ENCODE results near the gene ACTR5.
"Not testable (repeated sequence)": the region's sequence is repeated elsewhere in the genome, so short reads cannot be mapped to it uniquely, and the experiment has no call there.

ACTR5 gene

DNA sequence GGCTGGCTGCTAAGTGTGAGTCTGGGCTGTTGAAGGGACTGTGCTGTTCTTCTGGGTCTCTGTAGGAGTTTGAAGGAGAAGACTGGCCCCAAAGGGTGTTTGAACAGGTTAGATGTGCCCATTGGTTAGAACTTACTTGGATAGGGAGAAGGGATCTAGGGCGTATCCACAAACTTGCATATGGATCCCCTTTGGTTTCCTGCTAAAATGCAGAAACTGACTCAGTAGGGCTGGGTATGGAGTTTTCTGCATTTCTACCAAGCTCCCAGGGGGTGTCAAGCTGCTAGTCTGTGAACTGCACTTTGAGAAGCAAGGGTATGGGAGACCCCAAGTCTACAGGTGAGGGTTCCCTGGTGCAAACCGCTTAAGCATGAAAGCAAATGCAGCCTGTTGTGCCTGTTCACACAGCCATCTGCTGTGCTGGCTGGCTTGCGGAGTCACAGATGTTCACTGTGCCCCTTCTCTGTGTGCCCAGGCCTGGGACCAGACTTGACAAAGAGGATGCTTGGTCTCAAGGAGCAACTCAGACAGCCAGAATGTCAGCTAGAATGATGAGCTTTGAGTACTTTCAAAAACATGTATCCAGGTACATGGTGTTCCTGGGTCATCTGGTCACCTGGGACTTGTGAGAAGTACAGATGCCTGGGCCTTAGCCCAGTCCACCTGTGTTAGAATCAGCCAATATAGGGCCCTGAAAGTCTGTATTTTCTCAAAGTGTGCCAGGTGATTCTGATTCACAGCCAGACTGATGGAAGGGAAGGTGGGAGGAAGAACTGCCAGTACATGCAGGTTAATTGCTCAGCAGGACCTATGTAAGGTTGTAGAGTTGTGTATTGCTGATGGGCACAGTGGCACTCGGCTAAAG is 64.7 kb downstream of the ACTR5 start:
- DNase-seq (ENCODE audit: low read depth), result no peak

DNA sequence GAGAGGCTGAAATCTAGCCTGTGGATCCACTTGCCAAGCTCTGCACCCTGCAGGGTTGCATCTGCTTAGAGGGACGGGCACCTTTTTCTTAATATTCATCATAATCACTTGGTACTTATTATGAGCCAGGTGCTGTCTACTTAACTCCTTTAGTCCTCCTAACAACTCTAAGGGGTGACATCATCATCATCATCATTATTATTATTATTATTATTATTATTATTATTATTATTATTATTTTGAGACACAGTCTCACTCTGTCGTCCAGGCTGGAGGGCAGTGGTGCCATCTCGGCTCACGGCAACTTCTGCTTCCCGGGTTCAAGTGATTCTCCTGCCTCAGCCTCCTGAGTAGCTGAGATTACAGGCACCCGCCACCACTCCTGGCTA is 65.3 kb downstream of the ACTR5 start:
- DNase-seq (ENCODE audit: low read depth); in situ Hi-C loops (cut with HindIII; ENCODE audit: low sequenced_read_pairs); H3K4me3 ChIP-seq (ENCODE audit: low read depth, low read length): not testable (repeated sequence)

More for the DNA sequence above, 64.7 kb downstream of the ACTR5 start:
- H3K4me3 ChIP-seq (ENCODE audit: low read depth, low read length), result no peak overlapping the region
- in situ Hi-C loops (cut with HindIII; ENCODE audit: low sequenced_read_pairs), result no loop called here
- TF ChIP-seq, protein P1, sequence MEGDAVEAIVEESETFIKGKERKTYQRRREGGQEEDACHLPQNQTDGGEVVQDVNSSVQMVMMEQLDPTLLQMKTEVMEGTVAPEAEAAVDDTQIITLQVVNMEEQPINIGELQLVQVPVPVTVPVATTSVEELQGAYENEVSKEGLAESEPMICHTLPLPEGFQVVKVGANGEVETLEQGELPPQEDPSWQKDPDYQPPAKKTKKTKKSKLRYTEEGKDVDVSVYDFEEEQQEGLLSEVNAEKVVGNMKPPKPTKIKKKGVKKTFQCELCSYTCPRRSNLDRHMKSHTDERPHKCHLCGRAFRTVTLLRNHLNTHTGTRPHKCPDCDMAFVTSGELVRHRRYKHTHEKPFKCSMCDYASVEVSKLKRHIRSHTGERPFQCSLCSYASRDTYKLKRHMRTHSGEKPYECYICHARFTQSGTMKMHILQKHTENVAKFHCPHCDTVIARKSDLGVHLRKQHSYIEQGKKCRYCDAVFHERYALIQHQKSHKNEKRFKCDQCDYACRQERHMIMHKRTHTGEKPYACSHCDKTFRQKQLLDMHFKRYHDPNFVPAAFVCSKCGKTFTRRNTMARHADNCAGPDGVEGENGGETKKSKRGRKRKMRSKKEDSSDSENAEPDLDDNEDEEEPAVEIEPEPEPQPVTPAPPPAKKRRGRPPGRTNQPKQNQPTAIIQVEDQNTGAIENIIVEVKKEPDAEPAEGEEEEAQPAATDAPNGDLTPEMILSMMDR (IDR thresholded peaks at IDR 0.05; ENCODE audit: low read depth, low read length, missing control alignments), result no peak

DNA sequence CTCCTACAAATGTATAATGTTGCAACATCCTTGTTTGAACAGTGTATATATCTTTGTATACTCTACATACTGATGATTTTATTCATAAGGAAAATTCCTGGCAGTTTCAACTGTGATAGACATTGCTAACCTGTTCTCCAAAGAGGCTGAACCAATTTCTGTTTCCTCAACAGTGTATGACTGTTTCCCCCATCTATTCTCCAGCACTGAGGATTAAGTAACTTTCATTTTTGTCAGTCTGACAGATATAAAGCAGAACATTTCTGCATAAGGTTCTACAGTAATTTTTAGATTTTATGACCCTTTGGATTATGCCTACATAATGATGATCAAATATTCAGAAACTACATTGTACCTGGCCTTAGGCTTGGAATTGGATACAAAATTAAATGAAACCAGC is 67.2 kb downstream of the ACTR5 start:
- TF ChIP-seq, protein P1 (IDR thresholded peaks at IDR 0.05; ENCODE audit: low read depth, low read length, missing control alignments), result no peak
- H3K4me3 ChIP-seq (ENCODE audit: low read depth, low read length), result no peak overlapping the region
- in situ Hi-C loops (cut with HindIII; ENCODE audit: low sequenced_read_pairs), result no loop called here
- DNase-seq (ENCODE audit: low read depth), result no peak

DNA sequence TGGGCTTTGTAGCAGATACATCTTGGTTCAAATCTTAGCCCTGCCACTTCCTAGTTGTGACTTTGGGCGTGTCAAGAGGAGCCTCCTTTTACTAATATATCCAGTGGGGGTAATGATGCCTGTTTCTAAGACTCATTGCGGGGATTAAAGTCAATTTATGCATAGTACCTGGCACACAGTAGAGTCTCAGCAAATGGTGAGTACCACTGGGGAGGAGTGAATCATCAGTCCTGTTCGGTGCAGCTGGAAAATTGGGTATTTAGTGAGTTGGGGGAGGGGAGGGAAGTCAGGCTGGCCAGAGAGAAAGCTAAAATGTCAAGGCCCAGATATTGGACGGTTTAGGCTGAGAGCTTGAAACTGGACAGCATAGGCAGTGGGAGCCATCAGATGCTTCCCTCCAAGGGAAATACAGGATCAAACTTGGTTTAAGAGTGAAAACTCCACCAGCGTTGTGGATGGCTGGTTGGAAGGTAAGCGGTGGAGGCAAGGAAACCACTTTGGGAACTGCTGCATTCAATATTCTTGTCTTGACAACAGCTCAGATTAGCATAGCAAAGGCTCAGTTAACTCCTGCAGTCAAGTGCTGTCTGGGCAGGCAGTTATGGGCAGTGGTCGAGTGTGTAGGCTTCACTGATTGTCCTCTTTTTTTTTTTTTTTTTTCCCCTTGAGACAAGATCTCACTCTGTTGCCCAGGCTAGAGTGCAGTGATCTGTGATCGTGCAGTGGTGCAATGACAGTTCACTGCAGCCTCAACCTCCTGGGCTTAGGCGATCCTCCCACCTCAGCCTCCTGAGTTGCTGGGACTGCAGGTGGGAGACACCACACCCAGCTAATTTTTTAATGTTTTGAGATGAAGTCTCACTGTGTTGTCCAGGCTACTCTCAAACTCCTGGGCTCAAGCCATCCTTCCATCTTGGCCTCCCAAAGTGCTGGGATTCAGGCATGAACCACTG is 70.1 kb downstream of the ACTR5 start:
- no peak overlapping the region for H3K4me3 ChIP-seq (ENCODE audit: low read depth, low read length)
- TF ChIP-seq, protein P1 (IDR thresholded peaks at IDR 0.05; ENCODE audit: low read depth, low read length, missing control alignments), result no peak
- no peak for DNase-seq (ENCODE audit: low read depth)
- in situ Hi-C loops (cut with HindIII; ENCODE audit: low sequenced_read_pairs), result no loop called here

Measured in astrocyte of the cerebellum (primary cell).